Liver (tissue), 9 donors: ENCODE data around the gene CCDC178. TPM values are rescaled to one million over a fixed set of nuclear protein-coding genes. Genes with fewer than 3 reads are reported as not detected.

ENCODE experiments used
- DNase-seq: peaks from one replicate; pipeline ENCODE4 v3.0.0-alpha.2; 2017; ENCODE audit warnings: low spot score
- H3K27ac ChIP-seq, 2 donors: one replicate each; pipeline ENCODE4 v1.7.0; 2013; ENCODE audit warnings: inconsistent platforms in 2 of 2, low read length in 2 of 2, control low read depth in 1 of 2, low read depth in 1 of 2, mild to moderate bottlenecking in 1 of 2
- H3K27me3 ChIP-seq, 4 donors: one replicate each; pipeline versions ENCODE4 v1.6.1 to v1.7.0; 2013; ENCODE audit warnings: low read length in 3 of 4, inconsistent platforms in 1 of 4, mild to moderate bottlenecking in 1 of 4, moderate library complexity in 1 of 4; ENCODE audit not compliant: control insufficient read depth in 4 of 4, insufficient read depth in 4 of 4
- H3K36me3 ChIP-seq, 4 donors: one replicate each; pipeline versions ENCODE4 v1.6.1 to v1.7.0; 2013; ENCODE audit warnings: low read length in 3 of 4, mild to moderate bottlenecking in 3 of 4, low read depth in 1 of 4, moderate library complexity in 1 of 4; ENCODE audit not compliant: control insufficient read depth in 4 of 4, insufficient read depth in 3 of 4
- H3K4me1 ChIP-seq, 4 donors: one replicate each; pipeline versions ENCODE4 v1.6.1 to v1.7.0; 2013; ENCODE audit warnings: low read length in 3 of 4, mild to moderate bottlenecking in 3 of 4, moderate library complexity in 1 of 4; ENCODE audit not compliant: control insufficient read depth in 4 of 4, insufficient read depth in 4 of 4
- H3K4me3 ChIP-seq, 3 donors: one replicate each; pipeline versions ENCODE4 v1.6.1 to v1.7.0; 2013; ENCODE audit warnings: low read length in 3 of 3, control low read depth in 1 of 3, low read depth in 1 of 3, mild to moderate bottlenecking in 1 of 3
- H3K9ac ChIP-seq, 2 donors: one replicate each; pipeline ENCODE4 v1.7.0; 2013; ENCODE audit warnings: low read length in 2 of 2, mild to moderate bottlenecking in 2 of 2, moderate library complexity in 2 of 2, control low read depth in 1 of 2, low read depth in 1 of 2
- H3K9me3 ChIP-seq, 4 donors: one replicate each; pipeline versions ENCODE4 v1.6.1 to v1.7.0; 2013; ENCODE audit warnings: low read length in 3 of 4; ENCODE audit not compliant: control insufficient read depth in 4 of 4
- ATF3 ChIP-seq: IDR thresholded peaks from 2 replicates; pipeline ENCODE4 v1.6.1; 2016; ENCODE audit warnings: antibody characterized with exemption
- CTCF ChIP-seq: fragments of 150-350 bp; IDR thresholded peaks from 2 replicates; pipeline ENCODE4 v1.5.1; 2017; ENCODE audit warnings: improper control_type of control experiment, low read depth, low read length; ENCODE audit not compliant: missing input control
- EGR1 ChIP-seq, 2 donors: IDR thresholded peaks; 2 replicates each; pipeline ENCODE4 v1.6.1; 2016 to 2018; ENCODE audit warnings: antibody characterized with exemption in 2 of 2, low read depth in 2 of 2
- FOXA1 ChIP-seq: IDR thresholded peaks from 2 replicates; pipeline ENCODE4 v1.6.1; 2016; ENCODE audit warnings: antibody characterized with exemption
- HNF4G ChIP-seq: IDR thresholded peaks from 2 replicates; pipeline ENCODE4 v1.6.1; 2016; ENCODE audit warnings: antibody characterized with exemption
- NR2F2 ChIP-seq: IDR thresholded peaks from 2 replicates; pipeline ENCODE4 v1.6.1; 2016; ENCODE audit warnings: antibody characterized with exemption
- REST ChIP-seq: IDR thresholded peaks from 2 replicates; pipeline ENCODE4 v1.6.1; 2016; ENCODE audit warnings: antibody characterized with exemption, mild to moderate bottlenecking
- RXRA ChIP-seq, 2 donors: IDR thresholded peaks; 2 replicates each; pipeline ENCODE4 v1.6.1; 2017 to 2018; ENCODE audit warnings: antibody characterized with exemption in 2 of 2, mild to moderate bottlenecking in 1 of 2
- YY1 ChIP-seq: IDR thresholded peaks from 2 replicates; pipeline ENCODE4 v1.6.1; 2016; ENCODE audit warnings: antibody characterized with exemption, mild to moderate bottlenecking
- ZBTB33 ChIP-seq: IDR thresholded peaks from 2 replicates; pipeline ENCODE4 v1.6.1; 2016; ENCODE audit warnings: antibody characterized with exemption
- WGBS: extraction: QIAGEN DNeasy Blood & Tissue Kit; methylation state at CpG from one replicate; pipeline ENCODE4 v1.1.7; 2013; 5-methylcytosine and 5-hydroxymethylcytosine counted together
- polyA plus RNA-seq, 2 donors: library from polyadenylated mRNA; stranded (reverse) in 1 of 2; unstranded in 1 of 2; fragments of 200-250 nt in 1 of 2; fragments of >200 nt in 1 of 2; fragmentation: Nextera tagmentation in 1 of 2; extraction: Ambion mirVana in 1 of 2; gene quantifications; one replicate each; pipeline versions ENCODE4 v1.2.1 to v1.2.3, GENCODE V29; 2013 to 2015
- total RNA-seq, 2 donors: library from RNA; depleted of rRNA; stranded (reverse); fragments of >200 nt; gene quantifications; one replicate each; pipeline ENCODE4 v1.2.3, GENCODE V29; 2014
- donor health status: healthy.
- donor health status: healthy.
- donor health status: healthy.
- donor health status: healthy.
- donor health status: healthy.

Gene CCDC178
- total and polyA plus RNA-seq, 4 donors, result not detected

- 72% methylated on average over 3 of the region's 3 CpGs for WGBS
- Histone ChIP-seq H3K36me3 (no peaks in the 10 kb centered on the region), H3K27me3 (no peaks in the 10 kb centered on the region), H3K4me1 (no peaks in the 10 kb centered on the region), H3K4me3 (no peak overlapping the region), H3K9me3 (no peaks in the 10 kb centered on the region), H3K9ac (no peak overlapping the region), H3K27ac (no peak overlapping the region)
- DNase-seq, result no peak
- TF ChIP-seq REST (no peak), YY1 (no peak), HNF4G (no peak), ATF3 (no peak), NR2F2 (no peak), EGR1 (IDR thresholded peaks at IDR 0.05; ENCODE audit: low read depth in 2 of 2) (no peak), RXRA (IDR thresholded peaks at IDR 0.05) (no peak), FOXA1 (no peak)
These were observed 537.8 kb downstream of the CCDC178 start for GRCh38 chr18:32902568-32903330.

- Histone ChIP-seq H3K27ac (no peak overlapping the region), H3K36me3 (no peaks in the 10 kb centered on the region), H3K9me3 (peaks cover 0 to 6% (median 3%) of the 10 kb centered on the region in 4 donors), H3K4me3 (no peak overlapping the region), H3K27me3 (no peaks in the 10 kb centered on the region), H3K4me1 (no peaks in the 10 kb centered on the region), H3K9ac (no peak overlapping the region)
- WGBS, result 54% methylated on average over 3 of the region's 3 CpGs
- DNase-seq, result no peak
- no peak for TF ChIP-seq ZBTB33
- no peak for TF ChIP-seq RXRA (IDR thresholded peaks at IDR 0.05)
- TF ChIP-seq HNF4G, result no peak
- TF ChIP-seq CTCF, result no peak
These were observed 540.7 kb downstream of the CCDC178 start for GRCh38 chr18:32899819-32900218.
